ENCODE data around the gene TBX19. TPM values are rescaled to one million over a fixed set of nuclear protein-coding genes. Genes with fewer than 3 reads are reported as not detected.

Gene TBX19
- total RNA-seq, 2 donors from 2014 or later: 8.4 to 9.9 TPM

DNA sequence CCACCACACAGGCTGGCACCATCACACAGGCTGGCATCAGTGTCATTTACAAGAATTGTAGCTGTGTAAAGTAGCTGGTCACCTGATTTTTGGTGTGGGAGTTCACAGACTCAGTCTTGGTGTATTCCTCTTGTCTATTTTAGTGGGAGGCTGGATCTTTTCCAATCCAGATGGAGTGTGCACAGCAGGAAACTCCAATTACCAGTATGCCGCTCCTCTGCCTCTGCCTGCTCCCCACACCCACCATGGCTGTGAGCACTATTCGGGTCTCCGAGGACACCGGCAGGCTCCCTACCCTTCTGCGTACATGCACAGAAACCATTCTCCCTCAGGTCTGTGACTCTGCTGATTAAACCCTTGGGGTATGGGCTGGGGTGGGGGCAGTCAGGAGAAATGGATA lies 24.2 kb downstream of the TBX19 start:
- no peaks in the 10 kb centered on the region for H3K9me3 ChIP-seq
- H3K4me3 ChIP-seq: no peak overlapping the region
- TF ChIP-seq, protein P1, sequence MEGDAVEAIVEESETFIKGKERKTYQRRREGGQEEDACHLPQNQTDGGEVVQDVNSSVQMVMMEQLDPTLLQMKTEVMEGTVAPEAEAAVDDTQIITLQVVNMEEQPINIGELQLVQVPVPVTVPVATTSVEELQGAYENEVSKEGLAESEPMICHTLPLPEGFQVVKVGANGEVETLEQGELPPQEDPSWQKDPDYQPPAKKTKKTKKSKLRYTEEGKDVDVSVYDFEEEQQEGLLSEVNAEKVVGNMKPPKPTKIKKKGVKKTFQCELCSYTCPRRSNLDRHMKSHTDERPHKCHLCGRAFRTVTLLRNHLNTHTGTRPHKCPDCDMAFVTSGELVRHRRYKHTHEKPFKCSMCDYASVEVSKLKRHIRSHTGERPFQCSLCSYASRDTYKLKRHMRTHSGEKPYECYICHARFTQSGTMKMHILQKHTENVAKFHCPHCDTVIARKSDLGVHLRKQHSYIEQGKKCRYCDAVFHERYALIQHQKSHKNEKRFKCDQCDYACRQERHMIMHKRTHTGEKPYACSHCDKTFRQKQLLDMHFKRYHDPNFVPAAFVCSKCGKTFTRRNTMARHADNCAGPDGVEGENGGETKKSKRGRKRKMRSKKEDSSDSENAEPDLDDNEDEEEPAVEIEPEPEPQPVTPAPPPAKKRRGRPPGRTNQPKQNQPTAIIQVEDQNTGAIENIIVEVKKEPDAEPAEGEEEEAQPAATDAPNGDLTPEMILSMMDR (IDR thresholded peaks at IDR 0.05): no peak
- H3K27ac ChIP-seq: no peak overlapping the region
- no peaks in the 10 kb centered on the region for H3K27me3 ChIP-seq (replicated peaks; ENCODE audit: insufficient read depth)
- DNase-seq (ENCODE audit: low spot score) (no peak), ATAC-seq (ENCODE audit: insufficient number of reproducible peaks, low FRiP score, low read depth) (no peak)
- H3K36me3 ChIP-seq: peaks cover 8% of the 10 kb centered on the region
- peaks cover 0 to 8% of the 10 kb centered on the region in 2 donors for H3K4me1 ChIP-seq (ENCODE audit: control insufficient read depth in 1 of 2, low read depth in 2 of 2)

DNA sequence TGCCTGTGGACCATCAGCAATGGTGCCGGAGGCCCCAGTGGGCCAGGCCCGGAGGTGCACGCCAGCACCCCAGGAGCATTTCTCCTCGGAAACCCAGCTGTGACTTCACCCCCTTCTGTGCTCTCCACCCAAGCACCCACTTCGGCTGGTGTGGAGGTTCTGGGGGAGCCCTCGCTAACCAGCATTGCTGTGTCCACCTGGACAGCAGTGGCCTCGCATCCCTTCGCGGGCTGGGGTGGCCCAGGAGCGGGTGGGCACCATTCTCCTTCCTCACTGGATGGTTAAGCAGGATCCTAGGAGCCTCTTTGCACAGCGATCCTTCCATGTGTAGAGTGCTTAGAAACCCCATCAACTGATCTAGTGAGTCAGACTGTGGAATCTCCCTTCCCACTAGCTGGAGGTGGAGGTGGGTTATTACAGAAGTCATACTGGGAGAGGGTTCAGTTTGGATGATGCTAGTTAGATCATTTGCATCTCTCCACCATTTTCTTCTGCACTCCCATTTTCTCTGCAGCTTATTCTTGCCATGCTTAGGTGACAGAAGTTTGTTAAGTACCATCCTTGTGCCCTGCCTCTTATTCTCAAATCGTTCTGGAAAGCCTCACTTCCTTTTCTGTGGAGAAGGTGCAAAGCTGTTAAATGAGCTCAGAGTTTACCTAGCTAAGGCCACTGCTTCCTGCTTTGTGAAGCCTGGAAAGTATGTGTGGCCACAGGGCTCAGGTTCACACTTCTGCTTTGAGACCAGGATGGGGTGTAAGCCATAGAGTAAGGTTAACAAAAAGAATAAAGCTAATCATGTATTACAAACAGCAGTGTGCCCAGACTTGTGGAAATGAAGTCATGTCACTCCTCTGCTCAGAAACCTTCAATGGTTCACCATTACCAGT lies 32.3 kb downstream of the TBX19 start:
- Histone ChIP-seq H3K36me3 (peaks cover 19% of the 10 kb centered on the region), H3K9me3 (no peaks in the 10 kb centered on the region), H3K27ac (no peak overlapping the region), H3K27me3 (replicated peaks; ENCODE audit: insufficient read depth) (no peaks in the 10 kb centered on the region), H3K4me1 (ENCODE audit: control insufficient read depth in 1 of 2, low read depth in 2 of 2) (no peaks in the 10 kb centered on the region), H3K4me3 (no peak overlapping the region)
- DNase-seq (ENCODE audit: low spot score) (no peak), ATAC-seq (ENCODE audit: insufficient number of reproducible peaks, low FRiP score, low read depth) (no peak)
- TF ChIP-seq, protein P1 (IDR thresholded peaks at IDR 0.05): no peak

DNA sequence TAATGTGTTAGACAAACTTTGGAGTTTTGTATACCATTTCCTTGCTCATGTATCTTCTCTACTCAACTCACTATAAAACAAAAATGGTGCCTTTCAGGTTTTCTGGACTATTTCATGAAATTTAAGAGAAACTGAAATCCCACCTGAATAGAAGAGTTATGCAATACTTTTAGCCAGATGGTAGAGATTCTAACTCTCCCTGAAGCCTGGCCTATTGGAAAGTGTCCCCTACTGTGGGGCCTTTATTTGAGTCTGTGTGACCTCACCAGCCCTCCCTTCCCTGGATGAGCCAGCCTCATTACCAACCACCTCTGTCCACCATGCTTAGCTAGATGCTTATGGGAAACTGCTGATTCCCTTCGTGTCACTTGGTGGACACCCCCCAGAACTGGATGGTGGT lies 35.5 kb downstream of the TBX19 start:
- Histone ChIP-seq H3K36me3 (peaks cover 11% of the 10 kb centered on the region), H3K27ac (no peak overlapping the region), H3K4me3 (no peak overlapping the region), H3K4me1 (ENCODE audit: control insufficient read depth in 1 of 2, low read depth in 2 of 2) (no peaks in the 10 kb centered on the region), H3K9me3 (no peaks in the 10 kb centered on the region), H3K27me3 (replicated peaks; ENCODE audit: insufficient read depth) (no peaks in the 10 kb centered on the region)
- no peak for DNase-seq (ENCODE audit: low spot score)
- TF ChIP-seq, protein P1 (IDR thresholded peaks at IDR 0.05): no peak
- ATAC-seq (ENCODE audit: insufficient number of reproducible peaks, low FRiP score, low read depth): no peak

DNA sequence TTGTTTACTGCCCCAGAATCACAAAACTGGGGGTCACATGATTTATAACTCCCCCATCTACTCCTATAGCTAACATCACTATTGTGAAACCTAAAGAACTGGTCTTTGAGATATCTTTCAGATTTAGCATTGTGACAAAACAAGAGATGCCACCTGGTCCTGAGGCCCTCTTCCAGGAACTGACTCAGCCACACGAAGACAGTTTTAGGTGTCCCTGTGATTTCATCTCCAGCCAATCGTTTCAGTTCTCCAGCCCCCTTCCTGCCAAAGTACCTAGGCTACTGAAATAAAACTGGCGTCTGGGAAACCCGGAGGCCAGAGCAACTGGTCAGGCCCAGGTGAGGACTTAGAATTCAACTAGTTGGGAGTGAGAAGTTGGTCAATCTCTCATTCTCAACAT lies 36.6 kb downstream of the TBX19 start:
- Histone ChIP-seq H3K9me3 (no peaks in the 10 kb centered on the region), H3K27me3 (replicated peaks; ENCODE audit: insufficient read depth) (no peaks in the 10 kb centered on the region)
- TF ChIP-seq, protein P1 (IDR thresholded peaks at IDR 0.05): no peak

DNA sequence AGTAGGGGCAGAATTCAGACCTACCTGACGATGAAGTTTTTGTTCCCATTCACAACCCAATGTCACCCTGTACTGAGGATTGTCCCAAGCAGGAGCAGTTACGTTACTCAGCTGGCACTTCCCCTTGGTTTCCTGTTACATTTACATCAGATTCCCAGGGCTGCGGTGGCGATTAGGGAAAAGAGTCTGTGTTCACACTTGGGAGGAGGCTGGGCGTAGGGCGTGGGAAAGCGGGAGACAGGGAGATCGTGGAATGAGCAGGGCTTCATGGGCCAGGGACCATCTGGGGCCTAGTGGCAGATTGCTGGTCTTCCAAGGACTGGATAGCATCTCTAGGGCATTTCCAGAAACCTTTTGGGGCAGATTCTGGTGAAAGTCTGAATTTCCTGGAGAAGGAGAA lies 39.0 kb downstream of the TBX19 start:
- Histone ChIP-seq H3K4me3 (no peak overlapping the region), H3K27me3 (replicated peaks; ENCODE audit: insufficient read depth) (no peaks in the 10 kb centered on the region), H3K27ac (no peak overlapping the region), H3K4me1 (ENCODE audit: control insufficient read depth in 1 of 2, low read depth in 2 of 2) (no peaks in the 10 kb centered on the region), H3K36me3 (no peaks in the 10 kb centered on the region), H3K9me3 (no peaks in the 10 kb centered on the region)
- DNase-seq (ENCODE audit: low spot score): no peak
- TF ChIP-seq, protein P1 (IDR thresholded peaks at IDR 0.05): no peak
- ATAC-seq (ENCODE audit: insufficient number of reproducible peaks, low FRiP score, low read depth): no peak

More for the DNA sequence above, 36.6 kb downstream of the TBX19 start:
- no peak overlapping the region for H3K27ac ChIP-seq
- ATAC-seq (ENCODE audit: insufficient number of reproducible peaks, low FRiP score, low read depth) (no peak), DNase-seq (ENCODE audit: low spot score) (no peak)
- no peak overlapping the region for H3K4me3 ChIP-seq
- peaks cover 10% of the 10 kb centered on the region for H3K36me3 ChIP-seq
- no peaks in the 10 kb centered on the region for H3K4me1 ChIP-seq (ENCODE audit: control insufficient read depth in 1 of 2, low read depth in 2 of 2)
